PC-3 (cell line): ENCODE results near the gene C2orf78.

ENCODE experiments used
- EZH2 ChIP-seq: fragments of 300-600 bp; sonication (generic); IDR thresholded peaks from one replicate; pipeline ENCODE4 v1.6.1; 2017; ENCODE audit warnings: antibody characterized with exemption, mild to moderate bottlenecking, low read length; ENCODE audit not compliant: unreplicated experiment
- EZH2phosphoT487 ChIP-seq: fragments of 300-600 bp; sonication (generic); IDR thresholded peaks from 2 replicates; pipeline ENCODE4 v1.6.1; 2018; ENCODE audit warnings: mild to moderate bottlenecking, antibody characterized with exemption, low read length, borderline replicate concordance
- TF ChIP-seq, protein P1 (sequence below): fragments of 300-600 bp; sonication (generic); conservative IDR thresholded peaks from 2 replicates; pipeline ENCODE4 v1.5.1; 2017; ENCODE audit warnings: antibody characterized with exemption, low read depth, mild to moderate bottlenecking, low read length

DNA sequence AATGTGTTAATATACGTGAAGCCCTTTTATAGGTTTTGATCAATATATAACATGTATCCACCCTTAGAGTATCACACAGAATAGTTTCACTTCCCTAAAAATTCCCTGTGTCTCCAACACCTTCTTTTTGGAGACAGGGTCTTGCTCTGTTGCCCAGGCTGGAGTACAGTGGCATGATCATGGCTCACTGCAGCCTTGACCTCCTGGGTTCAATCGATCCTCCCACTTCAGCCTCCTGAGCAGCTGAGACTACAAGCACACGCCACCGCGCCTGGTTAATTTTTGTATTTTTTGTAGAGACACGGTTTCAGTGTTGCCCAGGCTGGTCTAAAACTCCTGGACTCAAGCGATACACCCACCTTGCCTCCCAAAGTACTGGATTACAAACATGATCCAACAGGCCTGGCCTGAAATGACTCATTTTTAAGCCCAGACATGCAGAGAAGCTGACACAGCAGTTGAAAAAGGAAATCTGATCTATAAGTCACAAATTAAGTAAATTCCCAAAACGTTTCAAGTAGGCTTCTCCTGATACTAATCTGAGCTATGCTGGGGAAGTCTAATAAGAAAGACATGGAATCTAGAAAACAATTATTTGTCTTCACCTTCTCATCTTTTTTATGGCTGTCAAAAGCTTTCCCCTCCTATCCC lies 7.0 kb upstream of the C2orf78 start:
- TF ChIP-seq, protein P1, sequence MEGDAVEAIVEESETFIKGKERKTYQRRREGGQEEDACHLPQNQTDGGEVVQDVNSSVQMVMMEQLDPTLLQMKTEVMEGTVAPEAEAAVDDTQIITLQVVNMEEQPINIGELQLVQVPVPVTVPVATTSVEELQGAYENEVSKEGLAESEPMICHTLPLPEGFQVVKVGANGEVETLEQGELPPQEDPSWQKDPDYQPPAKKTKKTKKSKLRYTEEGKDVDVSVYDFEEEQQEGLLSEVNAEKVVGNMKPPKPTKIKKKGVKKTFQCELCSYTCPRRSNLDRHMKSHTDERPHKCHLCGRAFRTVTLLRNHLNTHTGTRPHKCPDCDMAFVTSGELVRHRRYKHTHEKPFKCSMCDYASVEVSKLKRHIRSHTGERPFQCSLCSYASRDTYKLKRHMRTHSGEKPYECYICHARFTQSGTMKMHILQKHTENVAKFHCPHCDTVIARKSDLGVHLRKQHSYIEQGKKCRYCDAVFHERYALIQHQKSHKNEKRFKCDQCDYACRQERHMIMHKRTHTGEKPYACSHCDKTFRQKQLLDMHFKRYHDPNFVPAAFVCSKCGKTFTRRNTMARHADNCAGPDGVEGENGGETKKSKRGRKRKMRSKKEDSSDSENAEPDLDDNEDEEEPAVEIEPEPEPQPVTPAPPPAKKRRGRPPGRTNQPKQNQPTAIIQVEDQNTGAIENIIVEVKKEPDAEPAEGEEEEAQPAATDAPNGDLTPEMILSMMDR: no peak
- no peak for TF ChIP-seq EZH2phosphoT487
- no peak for TF ChIP-seq EZH2
